SJSA1 (cell line): Measurements from ENCODE around the gene SEPTIN7. TPM values are rescaled to one million over a fixed set of nuclear protein-coding genes. Genes with fewer than 3 reads are reported as not detected.
A peak's percentile ranks its signal among the peaks of the same experiment; 100 is the strongest.

Experiments
- DNase-seq, 2 experiments: peaks; one replicate each; pipeline ENCODE4 v3.0.0-alpha.2; 2015 to 2020; ENCODE audit warnings: low spot score in 2 of 2, low read depth in 1 of 2
- H3K27ac ChIP-seq: fragments of 250-450 bp; sonication (Bioruptor Pico); 2 replicates; pipeline ENCODE4 v1.5.1; 2020; ENCODE audit warnings: mild to moderate bottlenecking, moderate library complexity
- H3K27me3 ChIP-seq: fragments of 250-450 bp; sonication (Bioruptor Pico); replicated peaks from 2 replicates; pipeline ENCODE4 v1.5.1; 2020; ENCODE audit warnings: mild to moderate bottlenecking, moderate library complexity
- H3K36me3 ChIP-seq: fragments of 250-450 bp; sonication (Bioruptor Pico); 2 replicates; pipeline ENCODE4 v1.5.1; 2020; ENCODE audit warnings: mild to moderate bottlenecking
- H3K4me1 ChIP-seq: fragments of 250-450 bp; sonication (Bioruptor Pico); replicated peaks from 2 replicates; pipeline ENCODE4 v1.6.1; 2021; ENCODE audit warnings: mild to moderate bottlenecking
- H3K4me3 ChIP-seq: fragments of 250-450 bp; sonication (Bioruptor Pico); 2 replicates; pipeline ENCODE4 v1.5.1; 2020; ENCODE audit warnings: mild to moderate bottlenecking
- H3K9me3 ChIP-seq: fragments of 250-450 bp; sonication (Bioruptor Pico); replicated peaks from 2 replicates; pipeline ENCODE4 v1.5.1; 2020; ENCODE audit warnings: mild to moderate bottlenecking
- total RNA-seq: library from RNA; depleted of rRNA; stranded (reverse); fragments of >200 nt; shearing (Covaris generic); gene quantifications from 2 replicates; pipeline ENCODE4 v1.2.3, GENCODE V29; 2014; rRNA removed

Gene SEPTIN7
- total RNA-seq, 1 experiment from 2014 or later, result 460 TPM

- no peak for DNase-seq
- Histone ChIP-seq H3K4me1 (peaks cover 9% of the 10 kb centered on the region), H3K4me3 (no peak overlapping the region), H3K36me3 (no peaks in the 10 kb centered on the region), H3K27me3 (no peaks in the 10 kb centered on the region), H3K27ac (no peak overlapping the region), H3K9me3 (no peaks in the 10 kb centered on the region)
Measured at GRCh38 chr7:35825974-35826373, 25.1 kb downstream of the SEPTIN7 start.

GRCh38 chr7:35826751-35827150 is 25.9 kb downstream of the SEPTIN7 start:
- no peaks in the 10 kb centered on the region for H3K36me3 ChIP-seq
- DNase-seq, result no peak
- no peaks in the 10 kb centered on the region for H3K27me3 ChIP-seq
- peaks cover 15% of the 10 kb centered on the region for H3K4me1 ChIP-seq
- no peak overlapping the region for H3K27ac ChIP-seq
- H3K4me3 ChIP-seq, result no peak overlapping the region
- H3K9me3 ChIP-seq, result no peaks in the 10 kb centered on the region

- H3K4me3 ChIP-seq, result no peak overlapping the region
- no peak overlapping the region for H3K27ac ChIP-seq
- no peaks in the 10 kb centered on the region for H3K9me3 ChIP-seq
- peaks cover 12% of the 10 kb centered on the region for H3K36me3 ChIP-seq
- no peak for DNase-seq
- H3K27me3 ChIP-seq, result no peaks in the 10 kb centered on the region
- peaks cover 18% of the 10 kb centered on the region for H3K4me1 ChIP-seq
Measured at GRCh38 chr7:35828817-35829216, 28.0 kb downstream of the SEPTIN7 start.

- no peak overlapping the region for H3K4me3 ChIP-seq
- peaks cover 18% of the 10 kb centered on the region for H3K4me1 ChIP-seq
- no peaks in the 10 kb centered on the region for H3K9me3 ChIP-seq
- H3K27me3 ChIP-seq, result no peaks in the 10 kb centered on the region
- DNase-seq, result peak in 1 of 2 experiments; percentile 49
- peak overlapping the region; percentile 37 for H3K27ac ChIP-seq
- peaks cover 27% of the 10 kb centered on the region for H3K36me3 ChIP-seq
Measured at GRCh38 chr7:35831208-35831607, 30.4 kb downstream of the SEPTIN7 start.

- Histone ChIP-seq H3K4me1 (0 out of 2 replicates have a peak, but pooled peaks cover 6% of the 10 kb centered on the region), H3K4me3 (no peak overlapping the region), H3K27ac (no peak overlapping the region), H3K27me3 (no peaks in the 10 kb centered on the region), H3K36me3 (peaks cover 37% of the 10 kb centered on the region), H3K9me3 (no peaks in the 10 kb centered on the region)
- peak in 1 of 2 experiments; percentile 44 for DNase-seq
Measured at GRCh38 chr7:35839860-35840854, 39.3 kb downstream of the SEPTIN7 start.

GRCh38 chr7:35846816-35847412 is 46.1 kb downstream of the SEPTIN7 start:
- no peak for DNase-seq
- H3K27ac ChIP-seq, result no peak overlapping the region

GRCh38 chr7:35848725-35849124 is 47.9 kb downstream of the SEPTIN7 start:
- DNase-seq, result no peak
- Histone ChIP-seq H3K36me3 (peaks cover 36% of the 10 kb centered on the region), H3K27me3 (no peaks in the 10 kb centered on the region), H3K9me3 (no peaks in the 10 kb centered on the region), H3K27ac (no peak overlapping the region), H3K4me3 (no peak overlapping the region), H3K4me1 (no peaks in the 10 kb centered on the region)

More at GRCh38 chr7:35846816-35847412, 46.1 kb downstream of the SEPTIN7 start:
- Histone ChIP-seq H3K9me3 (no peaks in the 10 kb centered on the region), H3K36me3 (peaks cover 32% of the 10 kb centered on the region), H3K27me3 (no peaks in the 10 kb centered on the region), H3K4me1 (no peaks in the 10 kb centered on the region), H3K4me3 (no peak overlapping the region)

GRCh38 chr7:35849158-35849831 is 48.4 kb downstream of the SEPTIN7 start:
- Histone ChIP-seq H3K4me1 (no peaks in the 10 kb centered on the region), H3K36me3 (peaks cover 35% of the 10 kb centered on the region), H3K27ac (no peak overlapping the region), H3K9me3 (no peaks in the 10 kb centered on the region), H3K27me3 (no peaks in the 10 kb centered on the region), H3K4me3 (no peak overlapping the region)
- DNase-seq, result no peak

- peaks cover 30% of the 10 kb centered on the region for H3K36me3 ChIP-seq
- no peak overlapping the region for H3K4me3 ChIP-seq
- H3K27me3 ChIP-seq, result no peaks in the 10 kb centered on the region
- no peaks in the 10 kb centered on the region for H3K9me3 ChIP-seq
- no peak overlapping the region for H3K27ac ChIP-seq
- DNase-seq, result no peak
- H3K4me1 ChIP-seq, result no peaks in the 10 kb centered on the region
Measured at GRCh38 chr7:35849954-35850353, 49.1 kb downstream of the SEPTIN7 start.

Other genes starting within 250 kb of the SEPTIN7 start
- 9.4 and 13.2 TPM in 2 replicates for gene HERPUD2, start 105.9 kb upstream of the SEPTIN7 start, total RNA-seq